Stimulated activated CD4-positive, alpha-beta T cell treated with anti-CD3 and anti-CD28 coated beads, TNF-alpha, amount 100 ng/mL, for 24 hours (primary cell): ENCODE data around the gene ZNRF4.
A peak's percentile ranks its signal among the peaks of the same experiment; 100 is the strongest.
"Not testable (repeated sequence)": the region's sequence is repeated elsewhere in the genome, so short reads cannot be mapped to it uniquely, and the experiment has no call there.

ENCODE experiments used
- DNase-seq, 3 experiments: peaks; one replicate each; pipeline ENCODE4 v3.0.0-alpha.2; 2020; ENCODE audit warnings: low read depth in 3 of 3

ZNRF4 gene

GRCh38 chr19:5477451-5478215 lies 22.4 kb downstream of the ZNRF4 start:
- DNase-seq: no peak

GRCh38 chr19:5478241-5478924 lies 23.2 kb downstream of the ZNRF4 start:
- no peak for DNase-seq

- no peak for DNase-seq
Observed at GRCh38 chr19:5478925-5479588, 23.8 kb downstream of the ZNRF4 start.

GRCh38 chr19:5479958-5480357 lies 24.7 kb downstream of the ZNRF4 start:
- no peak for DNase-seq

- DNase-seq: peak; percentile 4 to 33 (median 6)
Observed at GRCh38 chr19:5480427-5480836, 25.2 kb downstream of the ZNRF4 start.

GRCh38 chr19:5481957-5482356 lies 26.7 kb downstream of the ZNRF4 start:
- no peak for DNase-seq

GRCh38 chr19:5484398-5485285 lies 29.4 kb downstream of the ZNRF4 start:
- DNase-seq: no peak

- DNase-seq: no peak
Observed at GRCh38 chr19:5485286-5485636, 30.0 kb downstream of the ZNRF4 start.

GRCh38 chr19:5485658-5486057 lies 30.4 kb downstream of the ZNRF4 start:
- not testable (repeated sequence) for DNase-seq

- no peak for DNase-seq
Observed at GRCh38 chr19:5487222-5487621, 32.0 kb downstream of the ZNRF4 start.

- DNase-seq: no peak
Observed at GRCh38 chr19:5489551-5489950, 34.3 kb downstream of the ZNRF4 start.

- no peak for DNase-seq
Observed at GRCh38 chr19:5491565-5491964, 36.3 kb downstream of the ZNRF4 start.

GRCh38 chr19:5492281-5492634 lies 37.0 kb downstream of the ZNRF4 start:
- DNase-seq: no peak

- no peak for DNase-seq
Observed at GRCh38 chr19:5492635-5493409, 37.6 kb downstream of the ZNRF4 start.

- no peak for DNase-seq
Observed at GRCh38 chr19:5494773-5495172, 39.6 kb downstream of the ZNRF4 start.

- no peak for DNase-seq
Observed at GRCh38 chr19:5495792-5496191, 40.6 kb downstream of the ZNRF4 start.

- DNase-seq: no peak
Observed at GRCh38 chr19:5497297-5497696, 42.1 kb downstream of the ZNRF4 start.

- no peak for DNase-seq
Observed at GRCh38 chr19:5498830-5499550, 43.8 kb downstream of the ZNRF4 start.

GRCh38 chr19:5501907-5502306 lies 46.7 kb downstream of the ZNRF4 start:
- DNase-seq: no peak

GRCh38 chr19:5503598-5503997 lies 48.4 kb downstream of the ZNRF4 start:
- no peak for DNase-seq

GRCh38 chr19:5504114-5504513 lies 48.9 kb downstream of the ZNRF4 start:
- DNase-seq: no peak
